ENCODE measurements around the gene DLG2. TPM values are rescaled to one million over a fixed set of nuclear protein-coding genes. Genes with fewer than 3 reads are reported as not detected.

DLG2 gene
- total and polyA plus RNA-seq, 2 donors (not counting 3 experiments of a cell fraction or from before 2014, with no cell fraction given): 0.15 to 1.1 TPM

DNA sequence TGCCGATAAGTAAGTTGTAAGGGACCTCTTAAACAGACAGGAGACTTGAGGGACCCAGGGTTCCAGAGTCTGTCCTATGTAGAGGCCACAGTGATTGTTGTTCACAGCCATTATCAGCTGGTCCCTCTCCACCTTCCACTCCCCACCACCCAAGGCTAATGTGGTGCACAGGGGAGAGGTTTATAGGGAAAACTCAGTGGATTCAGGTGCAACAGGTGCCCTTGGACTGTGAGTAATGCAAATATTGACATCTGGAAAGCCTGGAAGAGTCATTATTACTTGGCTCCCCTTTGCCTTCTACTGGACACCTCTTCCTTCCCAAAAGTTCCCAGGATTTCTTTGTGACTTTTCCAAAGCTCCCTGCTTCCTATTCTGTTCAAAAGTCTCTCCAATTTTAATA is 1899.9 kb downstream of the DLG2 start:
- Histone ChIP-seq H3K27me3 (ENCODE audit: control insufficient read depth in 2 of 2, insufficient read depth in 2 of 2, low read length in 2 of 2) (peaks cover 12 to 17% of the 10 kb centered on the region in 2 experiments), H3K4me3 (replicated peaks in 1 of 3; ENCODE audit: insufficient read depth in 1 of 3, low read depth in 1 of 3, low read length in 3 of 3) (no peak overlapping the region), H4K20me1 (replicated peaks; ENCODE audit: control insufficient read depth, extremely low read depth, insufficient read depth, low read length) (no peaks in the 10 kb centered on the region), H3K9ac (replicated peaks; ENCODE audit: extremely low read depth, insufficient read depth, low read length) (no peak overlapping the region), H3K79me2 (ENCODE audit: control insufficient read depth, insufficient read depth, low read length) (no peaks in the 10 kb centered on the region), H3K4me1 (ENCODE audit: control insufficient read depth, extremely low read depth, insufficient read depth, low read length) (no peaks in the 10 kb centered on the region), H3K9me1 (replicated peaks; ENCODE audit: control insufficient read depth, extremely low read depth, insufficient read depth, low read length) (no peaks in the 10 kb centered on the region), H2AFZ (ENCODE audit: low read depth, low read length) (no peak overlapping the region), H3K4me2 (ENCODE audit: insufficient read depth, low read length) (no peak overlapping the region), H3K36me3 (ENCODE audit: control insufficient read depth in 2 of 2, extremely low read depth in 1 of 2, insufficient read depth in 2 of 2, low read length in 2 of 2) (no peaks in the 10 kb centered on the region), H3K9me3 (replicated peaks; ENCODE audit: control insufficient read depth, insufficient read depth, low read length) (no peaks in the 10 kb centered on the region), H3K27ac (ENCODE audit: insufficient read depth, low read depth, low read length) (no peak overlapping the region)
- intact Hi-C loops (cut with micrococcal nuclease) (no loop called here), dilution Hi-C loops (cut with MboI; ENCODE audit: extremely low pct_ligation_motif_present, low sequenced_read_pairs) (no loop called here)
- FAIRE-seq (no peak), DNase-seq (ENCODE audit: low read depth, low spot score) (no peak)
- TF ChIP-seq EZH2 (IDR thresholded peaks at IDR 0.05; ENCODE audit: borderline replicate concordance, low read depth, low read length, severe bottlenecking) (no peak), POLR2A (IDR thresholded peaks at IDR 0.05; ENCODE audit: low read depth, low read length) (no peak), FOS (IDR thresholded peaks at IDR 0.05; ENCODE audit: borderline replicate concordance, insufficient read depth, low read length) (no peak), GATA2 (IDR thresholded peaks at IDR 0.05; ENCODE audit: insufficient read depth, insufficient read length, low read depth, low read length) (no peak), POLR2AphosphoS5 (IDR thresholded peaks at IDR 0.05; ENCODE audit: insufficient read depth, low read depth, low read length) (no peak), MYC (IDR thresholded peaks at IDR 0.05; ENCODE audit: low read depth, low read length) (no peak), JUN (IDR thresholded peaks at IDR 0.05; ENCODE audit: borderline replicate concordance, insufficient read depth, insufficient read length, low read depth) (no peak)
- TF ChIP-seq, protein P1, sequence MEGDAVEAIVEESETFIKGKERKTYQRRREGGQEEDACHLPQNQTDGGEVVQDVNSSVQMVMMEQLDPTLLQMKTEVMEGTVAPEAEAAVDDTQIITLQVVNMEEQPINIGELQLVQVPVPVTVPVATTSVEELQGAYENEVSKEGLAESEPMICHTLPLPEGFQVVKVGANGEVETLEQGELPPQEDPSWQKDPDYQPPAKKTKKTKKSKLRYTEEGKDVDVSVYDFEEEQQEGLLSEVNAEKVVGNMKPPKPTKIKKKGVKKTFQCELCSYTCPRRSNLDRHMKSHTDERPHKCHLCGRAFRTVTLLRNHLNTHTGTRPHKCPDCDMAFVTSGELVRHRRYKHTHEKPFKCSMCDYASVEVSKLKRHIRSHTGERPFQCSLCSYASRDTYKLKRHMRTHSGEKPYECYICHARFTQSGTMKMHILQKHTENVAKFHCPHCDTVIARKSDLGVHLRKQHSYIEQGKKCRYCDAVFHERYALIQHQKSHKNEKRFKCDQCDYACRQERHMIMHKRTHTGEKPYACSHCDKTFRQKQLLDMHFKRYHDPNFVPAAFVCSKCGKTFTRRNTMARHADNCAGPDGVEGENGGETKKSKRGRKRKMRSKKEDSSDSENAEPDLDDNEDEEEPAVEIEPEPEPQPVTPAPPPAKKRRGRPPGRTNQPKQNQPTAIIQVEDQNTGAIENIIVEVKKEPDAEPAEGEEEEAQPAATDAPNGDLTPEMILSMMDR (IDR thresholded peaks at IDR 0.05; ENCODE audit: extremely low read depth in 1 of 2, insufficient read depth in 1 of 2, low read depth in 1 of 2, low read length in 2 of 2): no peak
- TF ChIP-seq, protein P2, sequence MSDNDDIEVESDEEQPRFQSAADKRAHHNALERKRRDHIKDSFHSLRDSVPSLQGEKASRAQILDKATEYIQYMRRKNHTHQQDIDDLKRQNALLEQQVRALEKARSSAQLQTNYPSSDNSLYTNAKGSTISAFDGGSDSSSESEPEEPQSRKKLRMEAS (IDR thresholded peaks at IDR 0.05; ENCODE audit: insufficient read depth, insufficient read length): no peak
- ChIA-PET POLR2A (no interaction called here), CTCF (no interaction called here)
- BruUV-seq (replicated peaks): no TSS peak
